ENCODE results near the gene SLC6A5.

SLC6A5 gene

DNA sequence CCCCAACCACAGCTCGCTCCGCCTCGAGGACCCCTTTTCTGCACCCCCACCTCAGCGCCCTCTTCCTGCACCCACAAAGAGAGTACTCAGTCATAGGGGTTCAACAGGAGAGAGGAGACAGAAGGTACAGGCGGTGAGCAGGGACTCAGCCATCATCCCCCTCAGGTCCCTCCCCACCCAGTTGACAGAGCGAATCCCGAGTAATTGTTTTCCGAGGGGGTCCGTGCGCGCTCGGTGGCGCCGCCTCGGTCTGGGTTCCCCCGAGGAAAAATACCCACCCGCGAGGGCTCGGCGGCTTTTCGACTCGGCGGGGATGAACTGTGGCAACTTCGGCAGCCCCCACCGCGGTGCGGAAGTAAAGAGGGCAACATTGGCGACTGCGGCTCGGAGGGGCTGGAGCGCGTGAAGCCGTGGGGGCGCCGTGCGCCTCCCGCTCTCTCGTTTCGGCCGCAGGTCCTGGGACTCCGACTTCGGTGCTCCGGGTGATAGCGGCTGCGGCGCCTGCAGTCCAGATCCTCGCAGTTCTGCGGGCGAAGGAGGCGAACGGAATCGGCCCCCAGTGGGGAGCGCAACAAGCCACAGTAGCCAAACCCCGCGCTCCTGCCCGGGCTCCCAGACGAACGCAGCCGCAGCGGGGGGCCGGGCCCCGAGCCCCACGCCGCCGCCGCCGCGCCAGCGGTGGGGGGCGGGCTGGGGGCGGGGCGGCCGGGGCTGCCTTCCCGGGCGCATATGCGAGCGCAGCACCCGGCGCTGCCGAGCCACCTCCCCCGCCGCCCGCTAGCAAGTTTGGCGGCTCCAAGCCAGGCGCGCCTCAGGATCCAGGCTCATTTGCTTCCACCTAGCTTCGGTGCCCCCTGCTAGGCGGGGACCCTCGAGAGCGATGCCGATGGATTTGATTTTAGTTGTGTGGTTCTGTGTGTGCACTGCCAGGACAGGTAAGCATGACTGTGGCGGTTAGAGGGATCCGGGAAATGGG is 69.7 kb downstream of the SLC6A5 start, which contains the start of gene NELL1 (continued):
- TF ChIP-seq, protein P1, sequence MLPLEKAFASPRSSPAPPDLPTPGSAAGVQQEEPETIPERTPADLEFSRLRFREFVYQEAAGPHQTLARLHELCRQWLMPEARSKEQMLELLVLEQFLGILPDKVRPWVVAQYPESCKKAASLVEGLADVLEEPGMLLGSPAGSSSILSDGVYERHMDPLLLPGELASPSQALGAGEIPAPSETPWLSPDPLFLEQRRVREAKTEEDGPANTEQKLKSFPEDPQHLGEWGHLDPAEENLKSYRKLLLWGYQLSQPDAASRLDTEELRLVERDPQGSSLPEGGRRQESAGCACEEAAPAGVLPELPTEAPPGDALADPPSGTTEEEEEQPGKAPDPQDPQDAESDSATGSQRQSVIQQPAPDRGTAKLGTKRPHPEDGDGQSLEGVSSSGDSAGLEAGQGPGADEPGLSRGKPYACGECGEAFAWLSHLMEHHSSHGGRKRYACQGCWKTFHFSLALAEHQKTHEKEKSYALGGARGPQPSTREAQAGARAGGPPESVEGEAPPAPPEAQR (tag by site-specific recombination; IDR thresholded peaks at IDR 0.05): no peak
- TF ChIP-seq ZBTB1 (tag by site-specific recombination; IDR thresholded peaks at IDR 0.05) (no peak), ZNF391 (tag by site-specific recombination; IDR thresholded peaks at IDR 0.05; ENCODE audit: borderline replicate concordance, low read depth) (no peak), ZNF610 (tag by site-specific recombination; IDR thresholded peaks at IDR 0.05; ENCODE audit: borderline replicate concordance) (no peak), ZNF114 (tag by site-specific recombination; IDR thresholded peaks at IDR 0.05) (no peak), WT1 (tag by site-specific recombination; IDR thresholded peaks at IDR 0.05) (no peak), ZNF23 (tag by site-specific recombination; IDR thresholded peaks at IDR 0.05; ENCODE audit: borderline replicate concordance) (no peak), ZNF248 (tag by site-specific recombination; IDR thresholded peaks at IDR 0.05) (no peak), ZNF292 (tag by site-specific recombination; IDR thresholded peaks at IDR 0.05; ENCODE audit: borderline replicate concordance, low read depth) (no peak), ZBTB21 (tag by site-specific recombination; IDR thresholded peaks at IDR 0.05) (no peak), ZNF266 (tag by site-specific recombination; IDR thresholded peaks at IDR 0.05; ENCODE audit: low read depth) (no peak), KLF9 (tag by site-specific recombination; IDR thresholded peaks at IDR 0.05; ENCODE audit: low read depth) (no peak), SCRT2 (tag by site-specific recombination; IDR thresholded peaks at IDR 0.05) (0 out of 2 replicates have a peak, but pooled peaks have one; percentile 23), ZNF214 (tag by site-specific recombination; IDR thresholded peaks at IDR 0.05; ENCODE audit: borderline replicate concordance) (no peak)
- TF ChIP-seq, protein P2, sequence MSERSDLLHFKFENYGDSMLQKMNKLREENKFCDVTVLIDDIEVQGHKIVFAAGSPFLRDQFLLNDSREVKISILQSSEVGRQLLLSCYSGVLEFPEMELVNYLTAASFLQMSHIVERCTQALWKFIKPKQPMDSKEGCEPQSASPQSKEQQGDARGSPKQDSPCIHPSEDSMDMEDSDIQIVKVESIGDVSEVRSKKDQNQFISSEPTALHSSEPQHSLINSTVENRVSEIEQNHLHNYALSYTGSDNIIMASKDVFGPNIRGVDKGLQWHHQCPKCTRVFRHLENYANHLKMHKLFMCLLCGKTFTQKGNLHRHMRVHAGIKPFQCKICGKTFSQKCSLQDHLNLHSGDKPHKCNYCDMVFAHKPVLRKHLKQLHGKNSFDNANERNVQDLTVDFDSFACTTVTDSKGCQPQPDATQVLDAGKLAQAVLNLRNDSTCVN (tag by site-specific recombination; optimal IDR thresholded peaks at IDR 0.05): peak; percentile 51
- TF ChIP-seq, protein P3, sequence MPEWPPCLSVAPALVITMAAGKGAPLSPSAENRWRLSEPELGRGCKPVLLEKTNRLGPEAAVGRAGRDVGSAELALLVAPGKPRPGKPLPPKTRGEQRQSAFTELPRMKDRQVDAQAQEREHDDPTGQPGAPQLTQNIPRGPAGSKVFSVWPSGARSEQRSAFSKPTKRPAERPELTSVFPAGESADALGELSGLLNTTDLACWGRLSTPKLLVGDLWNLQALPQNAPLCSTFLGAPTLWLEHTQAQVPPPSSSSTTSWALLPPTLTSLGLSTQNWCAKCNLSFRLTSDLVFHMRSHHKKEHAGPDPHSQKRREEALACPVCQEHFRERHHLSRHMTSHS (tag by site-specific recombination; IDR thresholded peaks at IDR 0.05): no peak
- TF ChIP-seq, protein P4, sequence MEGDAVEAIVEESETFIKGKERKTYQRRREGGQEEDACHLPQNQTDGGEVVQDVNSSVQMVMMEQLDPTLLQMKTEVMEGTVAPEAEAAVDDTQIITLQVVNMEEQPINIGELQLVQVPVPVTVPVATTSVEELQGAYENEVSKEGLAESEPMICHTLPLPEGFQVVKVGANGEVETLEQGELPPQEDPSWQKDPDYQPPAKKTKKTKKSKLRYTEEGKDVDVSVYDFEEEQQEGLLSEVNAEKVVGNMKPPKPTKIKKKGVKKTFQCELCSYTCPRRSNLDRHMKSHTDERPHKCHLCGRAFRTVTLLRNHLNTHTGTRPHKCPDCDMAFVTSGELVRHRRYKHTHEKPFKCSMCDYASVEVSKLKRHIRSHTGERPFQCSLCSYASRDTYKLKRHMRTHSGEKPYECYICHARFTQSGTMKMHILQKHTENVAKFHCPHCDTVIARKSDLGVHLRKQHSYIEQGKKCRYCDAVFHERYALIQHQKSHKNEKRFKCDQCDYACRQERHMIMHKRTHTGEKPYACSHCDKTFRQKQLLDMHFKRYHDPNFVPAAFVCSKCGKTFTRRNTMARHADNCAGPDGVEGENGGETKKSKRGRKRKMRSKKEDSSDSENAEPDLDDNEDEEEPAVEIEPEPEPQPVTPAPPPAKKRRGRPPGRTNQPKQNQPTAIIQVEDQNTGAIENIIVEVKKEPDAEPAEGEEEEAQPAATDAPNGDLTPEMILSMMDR (tag by site-specific recombination; IDR thresholded peaks at IDR 0.05): peak; percentile 36; the same call in 1 of the 2 replicates
- TF ChIP-seq, protein P5, sequence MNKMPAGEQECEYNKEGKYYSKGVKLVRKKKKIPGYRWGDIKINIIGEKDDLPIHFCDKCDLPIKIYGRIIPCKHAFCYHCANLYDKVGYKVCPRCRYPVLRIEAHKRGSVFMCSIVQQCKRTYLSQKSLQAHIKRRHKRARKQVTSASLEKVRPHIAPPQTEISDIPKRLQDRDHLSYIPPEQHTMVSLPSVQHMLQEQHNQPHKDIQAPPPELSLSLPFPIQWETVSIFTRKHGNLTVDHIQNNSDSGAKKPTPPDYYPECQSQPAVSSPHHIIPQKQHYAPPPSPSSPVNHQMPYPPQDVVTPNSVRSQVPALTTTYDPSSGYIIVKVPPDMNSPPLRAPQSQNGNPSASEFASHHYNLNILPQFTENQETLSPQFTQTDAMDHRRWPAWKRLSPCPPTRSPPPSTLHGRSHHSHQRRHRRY (tag by site-specific recombination; IDR thresholded peaks at IDR 0.05): no peak
- TF ChIP-seq, protein P6, sequence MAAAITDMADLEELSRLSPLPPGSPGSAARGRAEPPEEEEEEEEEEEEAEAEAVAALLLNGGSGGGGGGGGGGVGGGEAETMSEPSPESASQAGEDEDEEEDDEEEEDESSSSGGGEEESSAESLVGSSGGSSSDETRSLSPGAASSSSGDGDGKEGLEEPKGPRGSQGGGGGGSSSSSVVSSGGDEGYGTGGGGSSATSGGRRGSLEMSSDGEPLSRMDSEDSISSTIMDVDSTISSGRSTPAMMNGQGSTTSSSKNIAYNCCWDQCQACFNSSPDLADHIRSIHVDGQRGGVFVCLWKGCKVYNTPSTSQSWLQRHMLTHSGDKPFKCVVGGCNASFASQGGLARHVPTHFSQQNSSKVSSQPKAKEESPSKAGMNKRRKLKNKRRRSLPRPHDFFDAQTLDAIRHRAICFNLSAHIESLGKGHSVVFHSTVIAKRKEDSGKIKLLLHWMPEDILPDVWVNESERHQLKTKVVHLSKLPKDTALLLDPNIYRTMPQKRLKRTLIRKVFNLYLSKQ (tag by site-specific recombination; IDR thresholded peaks at IDR 0.05; ENCODE audit: borderline replicate concordance): no peak
